Pancreas (tissue), 10 donors: Measurements from ENCODE around the gene SYK. TPM values are rescaled to one million over a fixed set of nuclear protein-coding genes. Genes with fewer than 3 reads are reported as not detected.

ENCODE experiments used
- ATAC-seq, 4 donors: fragments of 200-7000 bp; cut with Tn5 transposase; one replicate each; pipeline versions ENCODE4 v1.8.0 to v1.9.1; 2020; ENCODE audit warnings: mild to moderate bottlenecking in 4 of 4, moderate library complexity in 4 of 4
- DNase-seq, 6 donors: peaks; one replicate each; pipeline ENCODE4 v3.0.0-alpha.2; 2020
- FAIRE-seq: peaks from 2 replicates; lab custom pipeline; 2012; peaks lifted over from hg19 to GRCh38; lab: Jason Lieb, UNC
- H3K27ac ChIP-seq, 4 donors: fragments of 200-600 bp; sonication (generic); 1 replicate in 3 of 4; 2 replicates in 1 of 4; pipeline versions ENCODE4 v1.5.0 to v1.8.0; 2020
- H3K27me3 ChIP-seq, 4 donors: fragments of 200-600 bp; one replicate each; pipeline ENCODE4 v1.8.0; 2021
- H3K36me3 ChIP-seq, 3 donors: fragments of 200-600 bp; sonication (generic) in 1 of 3; one replicate each; pipeline versions ENCODE4 v1.5.0 to v1.8.0; 2020 to 2021
- H3K4me1 ChIP-seq, 3 donors: fragments of 200-600 bp; one replicate each; pipeline ENCODE4 v1.8.0; 2021
- H3K4me3 ChIP-seq, 4 donors: fragments of 200-600 bp; sonication (generic) in 2 of 4; one replicate each; pipeline versions ENCODE4 v1.5.0 to v1.8.0; 2020 to 2021
- H3K9me3 ChIP-seq, 4 donors: fragments of 200-600 bp; one replicate each; pipeline ENCODE4 v1.8.0; 2021
- CTCF ChIP-seq, 4 donors: fragments of 200-600 bp; sonication (generic) in 3 of 4; IDR thresholded peaks; one replicate each; pipeline versions ENCODE4 v1.5.0 to v1.8.0; 2021; ENCODE audit warnings: antibody characterized with exemption in 4 of 4
- WGBS, 2 donors: extraction: QIAGEN DNeasy Blood & Tissue Kit; methylation state at CpG; one replicate each; pipeline ENCODE4 v1.1.7; 2013; 5-methylcytosine and 5-hydroxymethylcytosine counted together
- intact Hi-C, 3 donors: fragments of 100-400 bp; cut with DNase I; formaldehyde crosslinking; loops; one replicate each; pipeline versions ENCODE4 v1.11.1 to v1.14.2; 2022
- polyA plus RNA-seq, 2 donors: library from polyadenylated mRNA; stranded (reverse); fragments of 200-250 nt; gene quantifications; one replicate each; pipeline ENCODE4 v1.2.3, GENCODE V29; 2013
- total RNA-seq, 6 donors: library from RNA; stranded (reverse); fragmentation: NEBNext Ultra II Directional in 4 of 6; extraction: Animal tissue kit (Norgen Biotek cat#: 25700) in 4 of 6; gene quantifications; one replicate each; pipeline versions ENCODE4 v1.2.1 to v1.2.4, GENCODE V29; 2021 to 2023
- donor health status: healthy with polysubstance abuse.
- donor health status: DM: no; HTN: no; CAD: no; lungs with moderate emphysema.
- donor health status: DM: no; HTN: no; CAD: no.
- donor health status: control.
- donor health status: control.
- donor health status: Bipolar disorder and iron deficiency.
- donor health status: DM: yes; HTN: yes; CAD: no.
- donor health status: DM: no; HTN: no; CAD: no.
- donor health status: DM: no; HTN: no; CAD: no.
- donor health status: DM: yes; HTN: yes; CAD: no.

Gene SYK
- total and polyA plus RNA-seq, 8 donors: 5.5 to 41.1 (median 11.3) TPM

GRCh38 chr9:90795084-90795483, 6.5 kb upstream of the SYK start:
- TF ChIP-seq CTCF (IDR thresholded peaks at IDR 0.05): no peak
- Histone ChIP-seq H3K27ac (peak overlapping the region in 1 of 4 donors; percentile 21), H3K9me3 (no peaks in the 10 kb centered on the region), H3K4me1 (peaks cover 0 to 4% (median 0%) of the 10 kb centered on the region in 3 donors), H3K4me3 (no peak overlapping the region), H3K27me3 (no peaks in the 10 kb centered on the region), H3K36me3 (no peaks in the 10 kb centered on the region)
- intact Hi-C loops: no loop called here
- WGBS, 2 donors: 54 to 63% methylated on average over 3 of the region's 3 CpGs
- ATAC-seq (peak in 3 of 4 donors; percentile 24 to 66 (median 55)), DNase-seq (no peak), FAIRE-seq (no peak)

GRCh38 chr9:90795871-90796317, 5.7 kb upstream of the SYK start:
- DNase-seq: no peak
- FAIRE-seq: no peak
- no peak overlapping the region for H3K4me3 ChIP-seq
- no peaks in the 10 kb centered on the region for H3K27me3 ChIP-seq
- 90 to 93% methylated on average over 5 of the region's 5 CpGs for WGBS, 2 donors
- peak in 2 of 4 donors; percentile 29 to 61 for ATAC-seq
- intact Hi-C loops: no loop called here
- no peaks in the 10 kb centered on the region for H3K9me3 ChIP-seq
- H3K36me3 ChIP-seq: no peaks in the 10 kb centered on the region
- no peak overlapping the region for H3K27ac ChIP-seq
- no peak for TF ChIP-seq CTCF (IDR thresholded peaks at IDR 0.05)
- H3K4me1 ChIP-seq: peaks cover 0 to 4% (median 0%) of the 10 kb centered on the region in 3 donors

GRCh38 chr9:90799271-90799852, 2.3 kb upstream of the SYK start:
- H3K4me3 ChIP-seq: no peak overlapping the region
- intact Hi-C loops: no loop called here
- no peak for TF ChIP-seq CTCF (IDR thresholded peaks at IDR 0.05)
- H3K27me3 ChIP-seq: no peaks in the 10 kb centered on the region
- DNase-seq: no peak
- H3K4me1 ChIP-seq: peaks cover 3 to 16% (median 12%) of the 10 kb centered on the region in 3 donors
- H3K9me3 ChIP-seq: no peaks in the 10 kb centered on the region
- no peak overlapping the region for H3K27ac ChIP-seq
- H3K36me3 ChIP-seq: no peaks in the 10 kb centered on the region
- ATAC-seq: no peak
- WGBS, 2 donors: 83 to 94% methylated on average over 5 of the region's 5 CpGs
- FAIRE-seq: no peak

- no peaks in the 10 kb centered on the region for H3K9me3 ChIP-seq
- peak overlapping the region; percentile 68 to 92 (median 81) for H3K27ac ChIP-seq
- H3K27me3 ChIP-seq: no peaks in the 10 kb centered on the region
- FAIRE-seq (no peak), ATAC-seq (peak; percentile 59 to 76 (median 70)), DNase-seq (peak in 1 of 6 donors; percentile 78)
- peak overlapping the region; percentile 47 to 77 (median 60) for H3K4me3 ChIP-seq
- H3K4me1 ChIP-seq: peaks cover 3 to 29% (median 12%) of the 10 kb centered on the region in 3 donors
- no peak for TF ChIP-seq CTCF (IDR thresholded peaks at IDR 0.05)
- intact Hi-C loops: no loop called here
- 0 to 1% methylated on average over 29 of the region's 29 CpGs for WGBS, 2 donors
- H3K36me3 ChIP-seq: no peaks in the 10 kb centered on the region
Measured at GRCh38 chr9:90801973-90802322, 329 bp downstream of the SYK start.

- FAIRE-seq (no peak), ATAC-seq (peak in 1 of 4 donors; percentile 6), DNase-seq (no peak)
- intact Hi-C loops: no loop called here
- peak overlapping the region; percentile 68 to 92 (median 81) for H3K27ac ChIP-seq
- no peaks in the 10 kb centered on the region for H3K9me3 ChIP-seq
- H3K27me3 ChIP-seq: no peaks in the 10 kb centered on the region
- H3K4me3 ChIP-seq: peak overlapping the region; percentile 47 to 77 (median 60)
- TF ChIP-seq CTCF (IDR thresholded peaks at IDR 0.05): no peak
- H3K4me1 ChIP-seq: peaks cover 3 to 29% (median 12%) of the 10 kb centered on the region in 3 donors
- H3K36me3 ChIP-seq: no peaks in the 10 kb centered on the region
- WGBS, 2 donors: 25 to 26% methylated on average over 3 of the region's 3 CpGs
Measured at GRCh38 chr9:90802386-90802985, 867 bp downstream of the SYK start.
